ENCODE data around the gene ARHGEF2. TPM values are rescaled to one million over a fixed set of nuclear protein-coding genes. Genes with fewer than 3 reads are reported as not detected.
A peak's percentile ranks its signal among the peaks of the same experiment; 100 is the strongest.

The ARHGEF2 gene
- total and polyA plus RNA-seq, 2 of the 13 experiments (the other 11 are each of a cell fraction or from before 2014, with no cell fraction given): 16.1 to 32.1 TPM

GRCh38 chr1:155934097-155934935, 44.0 kb downstream of the ARHGEF2 start, which contains the start of gene KHDC4 (continued):
- no peak for TF ChIP-seq TRAFD1 (CRISPR knock-in tag; IDR thresholded peaks at IDR 0.05; ENCODE audit: borderline replicate concordance)
- TF ChIP-seq GATA4 (IDR thresholded peaks at IDR 0.05; ENCODE audit: borderline replicate concordance, low read depth): no peak; the same call in 1 of the 2 replicates
- 0 out of 2 replicates have a peak, but pooled peaks have one; percentile 35 for TF ChIP-seq ZZZ3 (CRISPR knock-in tag; IDR thresholded peaks at IDR 0.05; ENCODE audit: borderline replicate concordance)
- no peak for TF ChIP-seq CSRNP2 (CRISPR knock-in tag; conservative IDR thresholded peaks at IDR 0.05; ENCODE audit: low read depth)
- no peak for TF ChIP-seq SOX6 (IDR thresholded peaks at IDR 0.05)
- peak; percentile 17; the same call in 1 of the 2 replicates for TF ChIP-seq SOX6 (CRISPR knock-in tag; IDR thresholded peaks at IDR 0.05)
- 0 out of 2 replicates have a peak, but pooled peaks have one; percentile 56 for TF ChIP-seq KIAA2018 (CRISPR knock-in tag; IDR thresholded peaks at IDR 0.05; ENCODE audit: borderline replicate concordance)
- TF ChIP-seq ZNF678 (CRISPR knock-in tag; IDR thresholded peaks at IDR 0.05): no peak
- TF ChIP-seq SALL1 (CRISPR knock-in tag; IDR thresholded peaks at IDR 0.05): peak; percentile 60
- no peak; the same call in 1 of the 2 replicates for TF ChIP-seq ZNF710 (CRISPR knock-in tag; IDR thresholded peaks at IDR 0.05; ENCODE audit: borderline replicate concordance)
- no peak for TF ChIP-seq ZNF775 (CRISPR knock-in tag; IDR thresholded peaks at IDR 0.05; ENCODE audit: borderline replicate concordance)
- no peak; the same call in 1 of the 2 replicates for TF ChIP-seq ZNF441 (CRISPR knock-in tag; IDR thresholded peaks at IDR 0.05; ENCODE audit: borderline replicate concordance)
- no peak for TF ChIP-seq CENPBD1 (CRISPR knock-in tag; IDR thresholded peaks at IDR 0.05; ENCODE audit: borderline replicate concordance, low read depth)

Data from HepG2 (cell line).